MM.1S (cell line): ENCODE data around the gene MRPS27.

Source experiments
- DNase-seq: peaks from one replicate; pipeline ENCODE4 v3.0.0-alpha.2; 2015
- H2AFZ ChIP-seq: fragments of 300-600 bp; sonication (generic); 2 replicates; pipeline ENCODE4 v1.6.0; 2016; ENCODE audit warnings: antibody characterized with exemption, low read length
- H3F3A ChIP-seq: fragments of 300-600 bp; sonication (generic); 2 replicates; pipeline ENCODE4 v1.6.1; 2016; ENCODE audit warnings: mild to moderate bottlenecking, antibody characterized with exemption, low read length, moderate library complexity, mixed read lengths; ENCODE audit not compliant: insufficient read depth
- H3K27ac ChIP-seq: fragments of 300-600 bp; sonication (generic); 2 replicates; pipeline ENCODE4 v1.5.1; 2016; ENCODE audit warnings: mild to moderate bottlenecking, low read length
- H3K27me3 ChIP-seq: fragments of 300-600 bp; sonication (generic); replicated peaks from 2 replicates; pipeline ENCODE4 v1.6.0; 2016; ENCODE audit warnings: low read length; ENCODE audit not compliant: insufficient read depth
- H3K36me3 ChIP-seq: fragments of 300-600 bp; sonication (generic); replicated peaks from 2 replicates; pipeline ENCODE4 v1.6.1; 2016; ENCODE audit warnings: mild to moderate bottlenecking, low read length, mixed read lengths; ENCODE audit not compliant: insufficient read depth
- H3K4me1 ChIP-seq: fragments of 300-600 bp; sonication (generic); 2 replicates; pipeline ENCODE4 v1.6.1; 2016; ENCODE audit warnings: low read length, mixed read lengths
- H3K4me2 ChIP-seq: fragments of 300-600 bp; sonication (generic); 2 replicates; pipeline ENCODE4 v1.6.0; 2016; ENCODE audit warnings: low read depth, low read length
- H3K4me3 ChIP-seq: fragments of 300-600 bp; sonication (generic); 2 replicates; pipeline ENCODE4 v1.5.1; 2016; ENCODE audit warnings: low read length, mixed read lengths
- H3K79me2 ChIP-seq: fragments of 300-600 bp; sonication (generic); 2 replicates; pipeline ENCODE4 v1.6.1; 2016; ENCODE audit warnings: mixed run types, low read length, mixed read lengths
- H3K9ac ChIP-seq: fragments of 300-600 bp; sonication (generic); 2 replicates; pipeline ENCODE4 v1.6.1; 2016; ENCODE audit warnings: low read length, mixed read lengths
- H3K9me2 ChIP-seq: fragments of 300-600 bp; sonication (generic); replicated peaks from 2 replicates; pipeline ENCODE4 v1.6.1; 2016; ENCODE audit warnings: mild to moderate bottlenecking, low read length, mixed read lengths; ENCODE audit not compliant: insufficient read depth
- H3K9me3 ChIP-seq: fragments of 300-600 bp; sonication (generic); replicated peaks from 2 replicates; pipeline ENCODE4 v1.6.1; 2016; ENCODE audit warnings: mild to moderate bottlenecking, low read length, mixed read lengths; ENCODE audit not compliant: insufficient read depth
- H4K20me1 ChIP-seq: fragments of 300-600 bp; sonication (generic); 2 replicates; pipeline ENCODE4 v1.6.1; 2016; ENCODE audit warnings: mild to moderate bottlenecking, low read length, moderate library complexity, mixed read lengths; ENCODE audit not compliant: insufficient read depth
- CTCF ChIP-seq: fragments of 300-600 bp; sonication (generic); IDR thresholded peaks from 2 replicates; pipeline ENCODE4 v1.5.1; 2016; ENCODE audit warnings: antibody characterized with exemption, low read length, mixed read lengths
- EZH2 ChIP-seq: fragments of 300-600 bp; sonication (generic); optimal IDR thresholded peaks from 2 replicates; pipeline ENCODE3; 2017; ENCODE audit warnings: low read depth, mild to moderate bottlenecking, antibody characterized with exemption, low read length, mixed read lengths
- EZH2phosphoT487 ChIP-seq: fragments of 300-600 bp; sonication (generic); IDR thresholded peaks from 2 replicates; pipeline ENCODE4 v1.6.1; 2018; ENCODE audit warnings: antibody characterized with exemption, low read length

MRPS27 gene

GRCh38 chr5:72255670-72256069 lies 64.4 kb downstream of the MRPS27 start:
- Histone ChIP-seq H3K9me2 (no peaks in the 10 kb centered on the region), H3K27ac (no peak overlapping the region), H3K4me1 (no peaks in the 10 kb centered on the region)

GRCh38 chr5:72255237-72255636 lies 64.8 kb downstream of the MRPS27 start:
- Histone ChIP-seq H3K27me3 (no peaks in the 10 kb centered on the region), H3K27ac (no peak overlapping the region), H3K9ac (no peak overlapping the region), H3K4me1 (no peaks in the 10 kb centered on the region), H3K4me3 (no peak overlapping the region), H3K4me2 (no peak overlapping the region), H3K36me3 (no peaks in the 10 kb centered on the region; the same call in 1 of the 2 replicates), H3K9me2 (no peaks in the 10 kb centered on the region), H4K20me1 (no peaks in the 10 kb centered on the region), H2AFZ (no peak overlapping the region), H3K79me2 (peaks cover 4% of the 10 kb centered on the region; the same call in 1 of the 2 replicates), H3K9me3 (no peaks in the 10 kb centered on the region), H3F3A (no peaks in the 10 kb centered on the region)
- DNase-seq: no peak
- TF ChIP-seq EZH2phosphoT487 (no peak), EZH2 (no peak), CTCF (no peak)

More at GRCh38 chr5:72255670-72256069, 64.4 kb downstream of the MRPS27 start:
- no peak overlapping the region for H2AFZ ChIP-seq
- no peaks in the 10 kb centered on the region for H4K20me1 ChIP-seq
- no peaks in the 10 kb centered on the region for H3K9me3 ChIP-seq
- H3K9ac ChIP-seq: no peak overlapping the region
- no peak overlapping the region for H3K4me2 ChIP-seq
- H3K4me3 ChIP-seq: no peak overlapping the region
- peaks cover 4% of the 10 kb centered on the region; the same call in 1 of the 2 replicates for H3K79me2 ChIP-seq
- no peak for DNase-seq
- no peaks in the 10 kb centered on the region; the same call in 1 of the 2 replicates for H3K36me3 ChIP-seq
- no peaks in the 10 kb centered on the region for H3K27me3 ChIP-seq
- TF ChIP-seq EZH2 (no peak), CTCF (no peak), EZH2phosphoT487 (no peak)
- no peaks in the 10 kb centered on the region for H3F3A ChIP-seq

GRCh38 chr5:72252574-72253155 lies 67.4 kb downstream of the MRPS27 start:
- Histone ChIP-seq H3K36me3 (no peaks in the 10 kb centered on the region), H3K4me3 (no peak overlapping the region), H3K4me2 (no peak overlapping the region), H3K9me2 (no peaks in the 10 kb centered on the region), H3F3A (no peaks in the 10 kb centered on the region), H2AFZ (no peak overlapping the region), H3K79me2 (peaks cover 4% of the 10 kb centered on the region; the same call in 1 of the 2 replicates), H3K4me1 (no peaks in the 10 kb centered on the region), H4K20me1 (no peaks in the 10 kb centered on the region), H3K27ac (no peak overlapping the region), H3K27me3 (no peaks in the 10 kb centered on the region), H3K9me3 (no peaks in the 10 kb centered on the region), H3K9ac (no peak overlapping the region)
- DNase-seq: no peak
- TF ChIP-seq EZH2phosphoT487 (no peak), CTCF (no peak), EZH2 (no peak)
